Kidney (tissue), 14 donors: ENCODE measurements around the gene CDC14A. TPM values are rescaled to one million over a fixed set of nuclear protein-coding genes. Genes with fewer than 3 reads are reported as not detected.

ENCODE experiments used
- DNase-seq, 5 donors: peaks; one replicate each; pipeline ENCODE4 v3.0.0-alpha.2; 2013 to 2020
- FAIRE-seq: peaks from 2 replicates; lab custom pipeline; 2012; peaks lifted over from hg19 to GRCh38; lab: Jason Lieb, UNC
- H3K27ac ChIP-seq, 2 donors: one replicate each; pipeline ENCODE4 v1.7.0; 2013; ENCODE audit warnings: low read depth in 2 of 2, low read length in 2 of 2, inconsistent platforms in 1 of 2
- H3K27me3 ChIP-seq: one replicate; pipeline ENCODE4 v1.7.1; 2013; ENCODE audit warnings: low read length, inconsistent platforms; ENCODE audit not compliant: control insufficient read depth, insufficient read depth
- H3K36me3 ChIP-seq, 3 donors: one replicate each; pipeline versions ENCODE4 v1.7.0 to v1.7.1; 2013; ENCODE audit warnings: low read length in 3 of 3, control low read depth in 1 of 3, inconsistent platforms in 1 of 3; ENCODE audit not compliant: insufficient read depth in 3 of 3, control insufficient read depth in 2 of 3
- H3K4me1 ChIP-seq, 3 donors: one replicate each; pipeline versions ENCODE4 v1.7.0 to v1.7.1; 2013; ENCODE audit warnings: low read length in 3 of 3, inconsistent platforms in 1 of 3, low read depth in 1 of 3; ENCODE audit not compliant: control insufficient read depth in 2 of 3, insufficient read depth in 2 of 3
- H3K4me3 ChIP-seq, 3 donors: one replicate each; pipeline versions ENCODE4 v1.7.0 to v1.8.1; 2013; ENCODE audit warnings: low read length in 3 of 3, control low read depth in 1 of 3, inconsistent platforms in 1 of 3
- H3K9ac ChIP-seq, 3 donors: one replicate each; pipeline versions ENCODE4 v1.7.0 to v1.7.1; 2013; ENCODE audit warnings: low read length in 3 of 3, control low read depth in 1 of 3, inconsistent platforms in 1 of 3
- H3K9me3 ChIP-seq, 3 donors: one replicate each; pipeline versions ENCODE4 v1.7.0 to v1.7.1; 2013; ENCODE audit warnings: low read length in 3 of 3, control low read depth in 1 of 3, inconsistent platforms in 1 of 3; ENCODE audit not compliant: control insufficient read depth in 2 of 3, insufficient read depth in 1 of 3
- CTCF ChIP-seq: IDR thresholded peaks from 3 replicates; pipeline ENCODE4 v1.5.1; 2012; ENCODE audit warnings: mild to moderate bottlenecking, moderate library complexity, borderline replicate concordance; ENCODE audit not compliant: insufficient read depth; ENCODE audit errors: extremely low read depth
- intact Hi-C: fragments of 100-400 bp; cut with DNase I; formaldehyde crosslinking; loops from one replicate; pipeline ENCODE4 v1.11.1; 2022
- polyA plus RNA-seq: library from polyadenylated mRNA; stranded (reverse); fragments of 350-450 nt; fragmentation: Illumina TruSeq; extraction: RNeasy Lipid Tissue Mini Kit (QIAGEN cat#74804); gene quantifications from one replicate; pipeline ENCODE4 v1.2.3, GENCODE V29; 2014; ENCODE audit warnings: low read depth, low replicate concordance; ENCODE audit not compliant: insufficient read depth
- total RNA-seq: library from RNA; stranded (reverse); fragmentation: NEBNext Ultra II Directional; extraction: Animal tissue kit (Norgen Biotek cat#: 25700); gene quantifications from one replicate; pipeline ENCODE4 v1.2.1, GENCODE V29; 2021
- donor health status: control.
- donor health status: control.
- donor health status: control.
- donor health status: control.
- donor health status: control.
- donor health status: DM: yes; HTN: yes; CAD: no.
- donor health status: Normal renal cell carcinoma (clear cell type).

Gene CDC14A
- total and polyA plus RNA-seq, 2 donors from 2014 or later: 4.7 to 11.9 TPM

- Histone ChIP-seq H3K4me3 (no peak overlapping the region), H3K9ac (no peak overlapping the region), H3K36me3 (no peaks in the 10 kb centered on the region), H3K9me3 (no peaks in the 10 kb centered on the region), H3K27me3 (no peaks in the 10 kb centered on the region), H3K4me1 (no peaks in the 10 kb centered on the region), H3K27ac (no peak overlapping the region)
- DNase-seq (no peak), FAIRE-seq (no peak)
- intact Hi-C loops: no loop called here
- TF ChIP-seq CTCF: no peak
Measured at GRCh38 chr1:100304921-100305320, 47.4 kb upstream of the CDC14A start.

GRCh38 chr1:100305954-100306353 is 46.4 kb upstream of the CDC14A start:
- Histone ChIP-seq H3K27ac (no peak overlapping the region), H3K9ac (no peak overlapping the region), H3K36me3 (no peaks in the 10 kb centered on the region), H3K9me3 (no peaks in the 10 kb centered on the region), H3K4me1 (no peaks in the 10 kb centered on the region), H3K4me3 (no peak overlapping the region), H3K27me3 (no peaks in the 10 kb centered on the region)
- no peak for TF ChIP-seq CTCF
- intact Hi-C loops: no loop called here
- no peak for FAIRE-seq
- DNase-seq: no peak

GRCh38 chr1:100306735-100307313 is 45.5 kb upstream of the CDC14A start:
- TF ChIP-seq CTCF: no peak
- FAIRE-seq (no peak), DNase-seq (no peak)
- Histone ChIP-seq H3K9me3 (no peaks in the 10 kb centered on the region), H3K4me3 (no peak overlapping the region), H3K27me3 (no peaks in the 10 kb centered on the region), H3K36me3 (no peaks in the 10 kb centered on the region), H3K27ac (no peak overlapping the region), H3K9ac (no peak overlapping the region), H3K4me1 (no peaks in the 10 kb centered on the region)
- intact Hi-C loops: no loop called here

GRCh38 chr1:100308777-100309176 is 43.5 kb upstream of the CDC14A start:
- FAIRE-seq: no peak

More at GRCh38 chr1:100308777-100309176, 43.5 kb upstream of the CDC14A start:
- H3K36me3 ChIP-seq: no peaks in the 10 kb centered on the region
- H3K4me1 ChIP-seq: no peaks in the 10 kb centered on the region
- H3K9me3 ChIP-seq: no peaks in the 10 kb centered on the region
- H3K4me3 ChIP-seq: no peak overlapping the region
- no peak for DNase-seq
- intact Hi-C loops: no loop called here
- no peak overlapping the region for H3K27ac ChIP-seq
- no peak overlapping the region for H3K9ac ChIP-seq
- no peaks in the 10 kb centered on the region for H3K27me3 ChIP-seq
- TF ChIP-seq CTCF: no peak
